ENCODE measurements around the gene TCP11.

Gene TCP11

DNA sequence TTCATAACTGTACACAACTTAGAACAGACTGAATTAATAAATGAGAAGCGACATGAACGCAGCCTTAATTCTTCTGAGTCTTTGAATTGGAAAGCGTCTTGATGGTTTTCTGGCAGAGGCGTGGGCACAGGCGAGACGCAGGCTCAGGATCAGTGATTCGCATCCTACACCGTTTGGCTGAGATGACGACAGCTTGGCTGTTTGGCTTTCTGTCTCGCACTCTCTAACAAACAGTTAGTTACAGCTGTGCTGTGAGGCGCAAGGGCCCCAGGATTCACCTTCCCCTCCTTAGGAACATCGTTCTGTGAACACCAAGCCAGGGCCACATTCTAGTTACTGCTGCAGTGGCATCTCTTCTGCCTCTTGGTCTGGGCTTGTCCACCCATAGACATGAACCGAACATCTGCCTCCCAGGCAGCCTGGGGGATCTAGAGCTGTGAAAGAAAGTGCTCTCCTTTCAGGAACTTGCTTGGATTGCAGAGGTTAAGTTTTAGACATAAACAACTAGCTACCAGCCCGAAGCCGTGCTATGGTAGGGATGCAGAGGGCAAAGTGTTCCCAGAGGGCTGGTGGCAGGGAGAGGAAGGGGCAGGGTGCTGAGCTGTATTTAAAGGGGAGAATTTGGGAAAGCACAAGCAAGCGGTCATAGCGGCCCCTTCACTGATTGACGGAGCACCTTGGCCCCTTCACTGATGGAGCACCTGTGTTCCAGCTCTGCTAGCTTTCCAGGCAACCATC lies 49.6 kb downstream of the TCP11 start:
- no peak for DNase-seq

DNA sequence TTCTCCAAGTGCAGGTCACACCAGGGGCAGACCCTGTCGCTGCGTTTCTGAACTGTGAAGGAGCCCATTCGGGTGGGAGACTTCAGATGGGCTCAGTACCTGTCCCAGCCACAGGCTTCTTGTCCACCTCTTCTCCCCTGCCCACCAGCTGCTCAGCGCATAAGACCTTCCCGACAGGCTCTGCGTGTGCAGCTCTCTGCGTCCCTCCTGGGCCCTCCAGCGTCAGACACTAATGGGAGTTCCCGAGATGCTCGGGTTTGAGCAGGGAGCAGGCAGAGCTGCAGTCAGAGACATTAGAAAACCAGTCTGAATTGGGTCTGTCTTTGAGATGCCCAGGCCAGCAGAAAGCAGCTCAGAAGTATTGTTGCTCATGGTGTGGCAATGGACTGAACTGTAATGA lies 50.4 kb downstream of the TCP11 start:
- no peak for DNase-seq

DNA sequence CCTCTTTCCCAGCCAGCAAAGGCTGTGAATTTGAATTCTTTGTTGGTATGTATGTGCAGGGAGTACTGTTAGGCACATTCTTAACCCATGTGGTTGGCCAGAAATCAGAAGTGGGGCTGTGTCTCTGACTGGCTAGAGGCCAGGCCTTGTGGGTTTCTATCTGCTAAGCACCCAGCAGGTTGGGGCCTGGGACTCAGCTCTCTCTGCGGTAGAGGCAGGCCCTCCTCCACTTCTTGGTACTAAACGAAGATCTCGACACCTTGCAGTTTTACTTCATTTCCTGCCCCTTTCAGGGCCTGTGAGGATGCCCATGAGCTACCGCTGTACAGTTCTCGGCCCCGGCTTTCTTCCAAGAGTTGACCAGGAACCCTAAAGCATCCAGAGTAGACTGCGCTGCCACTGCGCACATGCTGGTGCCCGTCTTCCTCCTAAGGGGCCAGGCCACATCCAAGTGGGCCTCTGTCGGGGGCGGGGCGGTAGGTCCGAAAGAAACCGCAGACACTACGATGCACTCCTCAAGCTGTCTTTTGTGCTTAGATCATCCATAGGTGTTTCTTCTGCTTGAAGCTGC lies 51.1 kb downstream of the TCP11 start:
- no peak for DNase-seq

DNA sequence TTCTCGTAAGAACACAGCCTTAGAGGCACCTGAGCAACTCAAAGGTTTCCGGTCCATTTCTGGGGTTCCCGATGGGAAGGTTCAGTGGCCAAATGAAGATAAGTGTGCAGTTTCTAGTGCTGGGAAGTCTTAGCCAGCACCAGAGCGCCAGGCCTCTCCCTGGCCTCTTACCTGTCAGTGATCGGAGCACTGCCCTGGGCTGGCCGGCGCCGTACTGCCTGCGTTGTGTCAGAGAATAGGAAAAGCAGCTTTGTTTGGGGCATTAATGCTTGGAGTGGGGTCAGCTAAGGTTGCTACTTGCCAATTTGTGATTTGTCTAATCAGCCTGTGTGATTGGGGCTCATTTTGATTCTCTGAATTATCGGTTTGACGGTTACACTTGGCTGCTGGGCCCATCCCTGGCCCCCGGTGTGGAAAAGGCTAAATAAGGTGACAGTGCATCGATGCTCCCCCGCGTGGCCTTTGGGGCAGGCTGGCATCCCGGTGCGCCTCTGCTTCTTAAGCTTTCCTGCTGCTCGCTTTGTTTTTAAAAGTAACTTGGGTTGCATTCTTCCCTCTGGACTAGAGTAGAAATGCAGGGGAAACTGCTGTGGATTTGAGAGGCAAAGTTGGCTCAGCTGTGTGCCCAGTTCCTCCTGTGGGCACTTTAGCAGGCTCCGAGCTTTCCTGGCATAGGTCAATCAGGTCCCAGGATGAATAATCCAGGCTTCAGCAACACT lies 51.8 kb downstream of the TCP11 start:
- no peak for DNase-seq

DNA sequence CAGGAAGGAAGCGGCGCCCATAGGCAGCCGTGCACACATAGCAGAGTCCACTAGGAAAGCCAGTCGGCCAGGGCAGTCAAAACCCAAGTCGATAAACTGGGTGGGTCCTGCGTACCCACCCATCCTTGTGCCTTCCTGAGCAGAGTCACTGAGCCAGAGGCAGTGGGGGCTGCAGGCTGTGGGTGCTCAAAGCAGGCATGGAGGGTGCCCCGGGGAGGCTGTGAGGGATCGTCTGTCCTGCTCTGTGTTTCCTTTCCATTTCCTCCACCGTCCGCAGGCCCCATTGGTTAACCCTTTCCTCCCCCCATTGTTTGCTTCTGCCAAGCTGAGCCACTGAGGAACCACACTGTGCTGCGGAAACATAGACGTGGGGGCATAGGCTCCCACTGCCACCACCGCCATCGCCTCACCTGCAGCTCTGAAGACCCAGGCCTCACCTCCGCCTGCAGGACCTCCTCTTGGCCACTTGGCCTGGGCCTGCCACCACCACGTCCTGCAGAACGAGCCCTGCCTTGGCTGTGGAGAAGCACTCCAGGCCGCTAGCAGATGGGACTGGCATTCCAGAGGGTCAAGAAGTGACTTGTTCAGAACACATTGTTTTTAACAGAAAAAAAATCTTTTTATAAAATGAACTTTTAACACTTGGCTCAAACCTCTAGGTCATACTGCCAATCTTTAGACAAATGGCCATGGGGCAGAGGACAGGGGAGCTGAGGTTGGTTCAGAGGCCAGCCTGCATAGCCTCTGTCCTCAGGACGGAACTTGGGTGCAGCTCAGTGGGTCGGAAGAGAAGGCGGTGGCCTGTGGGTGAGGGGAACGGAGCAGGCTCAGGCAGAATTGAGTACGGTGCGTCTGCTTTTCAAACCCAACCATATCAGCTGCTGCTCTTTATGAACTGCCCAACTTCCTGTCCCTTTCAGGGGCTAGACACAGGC lies 52.6 kb downstream of the TCP11 start:
- no peak for DNase-seq

- no peak for DNase-seq
These were observed 53.5 kb downstream of the TCP11 start for GRCh38 chr6:35087361-35088280.

DNA sequence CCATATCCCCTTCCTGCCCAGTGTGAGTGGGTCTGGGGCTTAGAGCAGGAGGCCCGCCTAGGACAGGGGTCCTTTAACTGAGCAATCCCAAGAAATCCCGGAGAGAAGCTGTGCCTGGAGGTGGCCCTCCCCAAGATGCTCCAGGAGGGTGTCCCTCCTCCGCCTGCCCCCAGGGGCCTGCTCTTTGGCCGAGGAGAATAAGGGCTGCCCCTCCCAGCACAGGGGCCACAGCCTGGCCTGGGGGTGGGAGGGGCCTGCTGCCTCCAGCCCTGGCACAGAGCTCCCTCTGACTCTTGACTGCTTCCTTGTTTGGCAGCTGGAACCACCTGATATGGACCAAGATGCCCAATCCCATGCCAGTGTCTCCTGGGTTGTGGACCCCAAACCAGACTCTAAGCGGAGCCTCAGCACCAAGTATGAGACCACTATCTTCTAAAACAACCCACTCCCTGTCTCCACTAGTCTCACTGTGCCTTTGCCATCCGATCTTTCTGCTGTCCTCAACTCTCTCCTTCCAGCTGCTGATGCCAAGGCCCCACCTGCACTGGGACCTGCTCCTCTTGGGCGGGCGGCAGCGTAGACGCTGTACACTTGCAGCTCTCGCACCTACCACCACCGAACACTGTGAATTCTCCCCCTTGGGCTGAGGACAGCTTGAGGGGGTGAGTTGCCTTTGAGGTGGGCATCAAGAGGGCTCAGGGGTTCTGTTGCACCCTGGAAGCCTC lies 54.3 kb downstream of the TCP11 start:
- no peak for DNase-seq

- no peak for DNase-seq
These were observed 54.9 kb downstream of the TCP11 start for GRCh38 chr6:35086282-35086632.

- DNase-seq: no peak
These were observed 55.5 kb downstream of the TCP11 start for GRCh38 chr6:35085359-35086281.

DNA sequence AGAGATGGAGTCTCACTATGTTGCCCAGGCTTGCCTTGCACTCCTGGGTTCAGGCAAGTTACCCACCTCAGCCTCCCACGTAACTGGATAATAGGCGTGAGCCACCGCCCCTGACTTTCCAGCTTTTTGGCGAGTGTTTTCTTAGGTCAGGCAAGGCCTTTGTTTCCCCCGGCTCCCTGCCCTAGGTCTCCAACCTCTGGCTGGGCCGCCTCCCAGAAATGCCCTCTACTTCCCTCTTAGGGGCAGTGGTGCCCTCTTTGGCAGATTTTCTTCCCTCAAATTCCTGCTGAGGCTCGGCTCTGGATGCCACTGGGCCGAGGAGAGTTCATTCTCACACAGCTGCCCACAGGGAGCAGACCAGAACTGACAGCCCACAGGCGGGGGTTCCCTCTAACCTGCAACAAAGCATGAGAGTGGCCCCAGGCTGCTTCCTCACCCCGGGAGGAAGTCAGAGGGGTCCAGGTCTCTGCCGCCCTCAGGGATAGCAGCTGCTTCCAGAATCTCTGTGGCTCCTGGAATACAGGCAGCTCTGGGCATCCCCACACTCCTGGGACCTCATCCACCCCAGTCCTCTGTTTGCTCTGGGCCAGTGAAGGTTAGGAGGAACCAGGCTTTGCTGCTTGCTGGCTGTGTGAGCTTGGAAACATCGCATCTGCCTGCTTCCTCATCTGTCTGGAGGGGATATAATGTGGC lies 56.5 kb downstream of the TCP11 start:
- DNase-seq: no peak

DNA sequence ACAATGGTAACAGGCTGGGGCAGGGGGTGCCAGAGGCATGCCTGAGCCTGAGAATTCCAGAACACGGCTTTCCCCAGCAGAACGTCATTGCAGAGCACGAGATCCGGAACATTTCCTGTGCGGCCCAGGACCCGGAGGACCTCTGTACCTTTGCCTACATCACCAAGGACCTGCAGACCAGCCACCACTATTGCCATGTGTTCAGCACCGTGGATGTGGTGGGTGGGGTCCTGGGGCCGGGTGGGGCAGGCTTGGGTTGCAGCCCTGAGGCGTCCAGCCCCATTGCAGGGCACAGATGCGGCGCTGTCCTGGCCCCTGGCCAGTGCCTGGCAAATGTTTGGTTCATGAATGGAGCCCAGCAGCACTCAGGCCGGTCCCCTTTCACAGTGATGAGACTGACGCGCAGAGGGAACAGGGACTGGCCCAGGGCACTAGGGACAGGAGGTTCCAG lies 57.1 kb downstream of the TCP11 start:
- no peak for DNase-seq

- DNase-seq: no peak
These were observed 57.6 kb downstream of the TCP11 start for GRCh38 chr6:35083507-35083906.

GRCh38 chr6:35082733-35083403 lies 58.3 kb downstream of the TCP11 start:
- DNase-seq: no peak

DNA sequence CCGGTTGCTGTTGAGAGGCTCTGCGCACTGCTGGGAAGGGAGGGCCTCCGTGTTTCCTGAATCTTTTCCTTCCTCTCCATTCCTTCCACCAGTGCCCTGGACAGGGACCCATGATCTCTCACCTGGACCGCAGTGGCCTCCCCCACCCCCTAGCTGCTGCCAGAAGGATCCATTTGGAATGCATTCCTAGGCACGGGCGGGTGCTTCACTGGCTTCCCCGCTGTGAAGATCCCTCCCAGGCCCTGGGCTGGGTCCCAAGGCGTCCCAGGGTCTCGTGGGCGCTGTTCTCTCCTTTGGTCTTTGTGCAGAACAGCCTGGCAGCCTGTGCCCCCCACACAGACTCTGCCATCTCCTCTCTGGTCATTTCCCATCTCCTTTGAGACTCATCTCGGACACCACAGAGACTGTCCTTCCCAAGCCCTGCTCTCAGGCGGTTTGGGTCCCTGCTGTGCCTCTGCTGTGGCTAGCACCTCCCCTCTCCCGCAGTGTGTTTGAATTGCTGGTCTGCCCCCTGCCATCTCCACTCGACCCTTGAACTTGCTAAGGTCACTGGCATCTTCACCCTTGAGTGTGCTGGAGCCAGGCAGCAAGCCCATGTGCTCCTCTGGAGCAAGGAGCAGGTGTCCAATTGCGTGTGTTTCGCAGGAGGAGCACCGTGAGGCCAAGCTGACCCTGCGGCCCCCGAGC lies 59.0 kb downstream of the TCP11 start:
- DNase-seq: no peak

- DNase-seq: no peak
These were observed 59.7 kb downstream of the TCP11 start for GRCh38 chr6:35081426-35081851.

DNA sequence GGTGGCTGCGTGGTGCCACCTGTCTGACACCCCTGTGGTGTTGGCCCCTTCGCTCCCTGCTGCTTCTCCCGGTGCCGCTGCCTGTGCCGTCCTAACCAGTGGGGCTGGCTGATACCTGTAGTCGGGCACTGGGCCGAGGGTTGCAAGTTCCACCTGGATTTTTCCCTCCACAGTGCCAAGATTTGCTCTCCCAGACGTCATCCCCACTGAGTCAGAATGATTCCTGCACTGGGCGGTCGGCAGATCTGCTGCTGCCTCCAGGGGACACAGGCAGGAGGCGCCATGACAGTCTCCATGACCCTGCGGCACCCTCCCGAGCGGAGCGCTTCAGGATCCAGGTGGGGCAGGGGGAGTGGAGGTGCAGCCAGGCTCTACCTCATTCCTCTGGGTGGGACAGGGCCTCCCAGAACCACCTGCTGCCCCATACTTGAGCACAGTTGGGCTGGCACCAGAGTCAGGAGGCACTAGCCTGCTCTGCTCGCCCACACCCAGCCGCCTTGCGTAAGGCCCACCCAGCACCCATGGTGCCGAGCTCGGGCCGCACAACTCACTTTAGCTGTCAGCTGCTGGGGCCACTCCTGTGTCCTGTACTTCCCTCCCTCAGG lies 60.2 kb downstream of the TCP11 start:
- DNase-seq: no peak

DNA sequence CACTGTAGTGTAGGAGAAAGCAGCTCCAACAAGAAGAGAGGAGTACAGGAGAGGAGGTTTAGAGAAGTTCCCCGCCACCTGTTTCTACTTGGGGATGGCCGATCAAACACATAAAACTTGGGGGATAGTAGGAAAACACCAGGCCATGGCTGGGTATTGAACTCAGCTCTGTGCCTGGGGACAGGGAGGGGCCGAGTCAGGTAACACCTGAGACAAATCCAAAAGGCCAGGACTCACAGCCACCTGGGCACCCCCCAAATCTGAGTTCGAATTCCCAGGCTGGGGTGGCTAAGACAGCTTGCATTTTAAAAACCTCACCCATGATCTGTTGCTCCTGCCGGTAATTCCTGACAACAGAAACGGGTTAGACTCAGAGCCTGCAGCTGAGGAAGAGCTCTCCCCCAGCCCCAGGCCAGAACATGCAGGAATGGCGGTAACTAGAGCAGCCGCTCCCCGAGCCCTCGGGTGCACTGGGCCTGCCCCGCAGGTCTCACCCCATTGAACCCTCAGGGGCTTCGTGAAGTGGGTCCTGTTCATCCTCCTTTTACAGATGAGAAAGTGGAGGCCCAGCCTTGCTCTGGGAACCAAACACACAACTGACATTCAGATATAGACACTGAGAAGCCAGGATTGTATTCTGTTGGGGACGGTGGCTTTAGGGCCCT lies 61.0 kb downstream of the TCP11 start:
- no peak for DNase-seq

Data from central memory CD4-positive, alpha-beta T cell (primary cell).